ENCODE measurements around the gene PLCL1. TPM values are rescaled to one million over a fixed set of nuclear protein-coding genes. Genes with fewer than 3 reads are reported as not detected.

PLCL1 gene
- total and polyA plus RNA-seq, 7 donors: 4.3 to 25.4 (median 12.6) TPM

- 0 to 1% (median 0%) methylated on average over 64 to 92 of the region's 92 CpGs for WGBS, 3 donors
- H3K27ac ChIP-seq: peak overlapping the region; percentile 82
- H3K27me3 ChIP-seq (ENCODE audit: insufficient read depth in 3 of 3, low read length in 2 of 3): no peaks in the 10 kb centered on the region
- DNase-seq: peak; percentile 28 to 62
- peaks cover 44% of the 10 kb centered on the region for H3K4me1 ChIP-seq
- no peaks in the 10 kb centered on the region for H3K9me3 ChIP-seq
- no peak for TF ChIP-seq CTCF (IDR thresholded peaks at IDR 0.05)
- intact Hi-C loops (cut with DNase I): loop anchor here (5.0 to 10.0 kb wide), 2 partner anchors 247 to 250 kb away; no protein-coding TSS in a partner anchor
- ATAC-seq: peak; percentile 29 to 45 (median 39)
- peak overlapping the region; percentile 87 for H3K4me3 ChIP-seq
- no peaks in the 10 kb centered on the region for H3K36me3 ChIP-seq (ENCODE audit: insufficient read depth in 1 of 2, low read depth in 1 of 2)
Observed at GRCh38 chr2:197804758-197805714, 643 bp downstream of the PLCL1 start.

GRCh38 chr2:197805715-197806633, 1.6 kb downstream of the PLCL1 start:
- 15 to 38% (median 17%) methylated on average over 11 of the region's 11 CpGs for WGBS, 3 donors
- no peak for TF ChIP-seq CTCF (IDR thresholded peaks at IDR 0.05)

GRCh38 chr2:197809064-197809463, 4.7 kb downstream of the PLCL1 start:
- H3K9me3 ChIP-seq: no peaks in the 10 kb centered on the region
- H3K27me3 ChIP-seq (ENCODE audit: insufficient read depth in 3 of 3, low read length in 2 of 3): no peaks in the 10 kb centered on the region
- no peak for TF ChIP-seq CTCF (IDR thresholded peaks at IDR 0.05)
- intact Hi-C loops (cut with DNase I): loop anchor here in 1 of 2 donors (10.0 kb wide), 1 partner anchor 246 kb away; no protein-coding TSS in a partner anchor
- DNase-seq: no peak
- H3K4me3 ChIP-seq: no peak overlapping the region
- WGBS, 3 donors: 65 to 82% (median 66%) methylated on average over 5 of the region's 5 CpGs
- peak overlapping the region; percentile 58 for H3K27ac ChIP-seq
- ATAC-seq: peak in 1 of 4 donors; percentile 36
- no peaks in the 10 kb centered on the region for H3K36me3 ChIP-seq (ENCODE audit: insufficient read depth in 1 of 2, low read depth in 1 of 2)
- peaks cover 29% of the 10 kb centered on the region for H3K4me1 ChIP-seq

More at GRCh38 chr2:197805715-197806633, 1.6 kb downstream of the PLCL1 start:
- Histone ChIP-seq H3K27ac (peak overlapping the region; percentile 82), H3K4me3 (peak overlapping the region; percentile 87), H3K4me1 (peaks cover 39% of the 10 kb centered on the region), H3K36me3 (ENCODE audit: insufficient read depth in 1 of 2, low read depth in 1 of 2) (no peaks in the 10 kb centered on the region), H3K9me3 (no peaks in the 10 kb centered on the region), H3K27me3 (ENCODE audit: insufficient read depth in 3 of 3, low read length in 2 of 3) (no peaks in the 10 kb centered on the region)
- intact Hi-C loops (cut with DNase I): loop anchor here in 1 of 2 donors (10.0 kb wide), 1 partner anchor 249 kb away; no protein-coding TSS in a partner anchor
- ATAC-seq (no peak), DNase-seq (no peak)

- TF ChIP-seq CTCF (IDR thresholded peaks at IDR 0.05): no peak
- WGBS, 3 donors: 90 to 95% (median 90%) methylated on average over 3 of the region's 3 CpGs
- intact Hi-C loops (cut with DNase I): no loop called here
- Histone ChIP-seq H3K36me3 (ENCODE audit: insufficient read depth in 1 of 2, low read depth in 1 of 2) (no peaks in the 10 kb centered on the region), H3K4me1 (peaks cover 29% of the 10 kb centered on the region), H3K27ac (no peak overlapping the region), H3K9me3 (no peaks in the 10 kb centered on the region), H3K4me3 (no peak overlapping the region), H3K27me3 (ENCODE audit: insufficient read depth in 3 of 3, low read length in 2 of 3) (no peaks in the 10 kb centered on the region)
- ATAC-seq (no peak), DNase-seq (no peak)
Observed at GRCh38 chr2:197810016-197810415, 5.6 kb downstream of the PLCL1 start.
